ENCODE measurements around the gene GJB6. TPM values are rescaled to one million over a fixed set of nuclear protein-coding genes. Genes with fewer than 3 reads are reported as not detected.

The GJB6 gene
- total RNA-seq, 6 experiments from 2014 or later = not detected

GRCh38 chr13:20232556-20233277 is 598 bp upstream of the GJB6 start:
- H3K9me3 Mint-ChIP-seq = no peaks in the 10 kb centered on the region
- H3K4me1 Mint-ChIP-seq (ENCODE audit: low read depth) = no peaks in the 10 kb centered on the region
- no peak overlapping the region for H3K27ac Mint-ChIP-seq
- no peak for TF ChIP-seq CTCF (IDR thresholded peaks at IDR 0.05)
- H3K27me3 Mint-ChIP-seq (ENCODE audit: insufficient read depth) = peaks cover 52% of the 10 kb centered on the region
- H3K4me3 Mint-ChIP-seq = no peak overlapping the region
- no peak for DNase-seq
- no peaks in the 10 kb centered on the region for H3K36me3 Mint-ChIP-seq (ENCODE audit: low read depth)

GRCh38 chr13:20230913-20231838 is 943 bp downstream of the GJB6 start:
- no peaks in the 10 kb centered on the region for H3K9me3 Mint-ChIP-seq
- no peaks in the 10 kb centered on the region for H3K36me3 Mint-ChIP-seq (ENCODE audit: low read depth)
- no peak for TF ChIP-seq CTCF (IDR thresholded peaks at IDR 0.05)
- H3K27me3 Mint-ChIP-seq (ENCODE audit: insufficient read depth) = peaks cover 51% of the 10 kb centered on the region
- no peak for DNase-seq
- no peak overlapping the region for H3K27ac Mint-ChIP-seq
- no peaks in the 10 kb centered on the region for H3K4me1 Mint-ChIP-seq (ENCODE audit: low read depth)
- H3K4me3 Mint-ChIP-seq = no peak overlapping the region

GRCh38 chr13:20227730-20228129 is 4.4 kb downstream of the GJB6 start:
- H3K27me3 Mint-ChIP-seq (ENCODE audit: insufficient read depth) = peaks cover 51% of the 10 kb centered on the region
- no peaks in the 10 kb centered on the region for H3K9me3 Mint-ChIP-seq
- H3K4me3 Mint-ChIP-seq = no peak overlapping the region
- no peaks in the 10 kb centered on the region for H3K36me3 Mint-ChIP-seq (ENCODE audit: low read depth)
- no peaks in the 10 kb centered on the region for H3K4me1 Mint-ChIP-seq (ENCODE audit: low read depth)
- TF ChIP-seq CTCF (IDR thresholded peaks at IDR 0.05) = no peak
- no peak for DNase-seq
- no peak overlapping the region for H3K27ac Mint-ChIP-seq

GRCh38 chr13:20227288-20227687 is 4.8 kb downstream of the GJB6 start:
- Mint-ChIP-seq H3K27ac (no peak overlapping the region), H3K36me3 (ENCODE audit: low read depth) (no peaks in the 10 kb centered on the region), H3K27me3 (ENCODE audit: insufficient read depth) (peaks cover 50% of the 10 kb centered on the region), H3K9me3 (no peaks in the 10 kb centered on the region), H3K4me3 (no peak overlapping the region), H3K4me1 (ENCODE audit: low read depth) (no peaks in the 10 kb centered on the region)
- no peak for TF ChIP-seq CTCF (IDR thresholded peaks at IDR 0.05)
- DNase-seq = no peak

GRCh38 chr13:20222553-20222952 is 9.6 kb downstream of the GJB6 start:
- H3K9me3 Mint-ChIP-seq = no peaks in the 10 kb centered on the region
- no peaks in the 10 kb centered on the region for H3K4me1 Mint-ChIP-seq (ENCODE audit: low read depth)
- H3K27me3 Mint-ChIP-seq (ENCODE audit: insufficient read depth) = peaks cover 46% of the 10 kb centered on the region
- no peak for DNase-seq
- no peak for TF ChIP-seq CTCF (IDR thresholded peaks at IDR 0.05)
- H3K36me3 Mint-ChIP-seq (ENCODE audit: low read depth) = no peaks in the 10 kb centered on the region
- H3K27ac Mint-ChIP-seq = no peak overlapping the region
- no peak overlapping the region for H3K4me3 Mint-ChIP-seq
